Daoy (cell line): ENCODE data around the gene LUZP1. TPM values are rescaled to one million over a fixed set of nuclear protein-coding genes. Genes with fewer than 3 reads are reported as not detected.
A peak's percentile ranks its signal among the peaks of the same experiment; 100 is the strongest.

ENCODE experiments used
- DNase-seq: peaks from one replicate; pipeline ENCODE4 v3.0.0-alpha.2; 2015; ENCODE audit warnings: low read depth
- total RNA-seq: library from RNA; depleted of rRNA; stranded (reverse); fragments of >200 nt; shearing (Covaris generic); gene quantifications from 2 replicates; pipeline ENCODE4 v1.2.3, GENCODE V29; 2014

LUZP1 gene
- total RNA-seq, 1 experiment from 2014 or later = 30.2 TPM

DNA sequence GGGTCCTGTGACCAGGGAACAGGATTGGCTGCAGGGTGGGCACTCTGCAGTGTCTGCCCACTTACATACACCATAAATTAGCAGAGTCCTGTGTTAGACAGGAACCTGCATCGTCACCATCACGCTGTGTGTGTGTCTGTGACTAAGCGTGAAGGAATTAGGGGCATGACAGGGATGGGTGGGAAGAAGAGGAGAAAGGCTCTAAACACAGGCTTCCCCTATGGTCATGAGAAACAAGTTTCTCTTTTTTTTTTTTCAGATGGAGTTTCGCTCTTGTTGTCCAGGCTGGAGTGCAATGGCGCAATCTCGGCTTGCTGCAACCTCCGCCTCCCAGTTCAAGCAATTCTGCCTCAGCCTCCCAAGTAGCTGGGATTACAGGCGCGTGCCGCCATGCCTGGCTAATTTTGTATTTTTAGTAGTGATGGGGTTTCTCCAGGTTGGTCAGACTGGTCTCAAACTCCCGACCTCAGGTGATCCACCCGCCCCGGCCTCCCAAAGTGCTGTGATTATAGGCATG lies 20.3 kb upstream of the LUZP1 start:
- peak; percentile 98 for DNase-seq

- DNase-seq = no peak
Observed at GRCh38 chr1:23188434-23188884, 19.8 kb upstream of the LUZP1 start.

DNA sequence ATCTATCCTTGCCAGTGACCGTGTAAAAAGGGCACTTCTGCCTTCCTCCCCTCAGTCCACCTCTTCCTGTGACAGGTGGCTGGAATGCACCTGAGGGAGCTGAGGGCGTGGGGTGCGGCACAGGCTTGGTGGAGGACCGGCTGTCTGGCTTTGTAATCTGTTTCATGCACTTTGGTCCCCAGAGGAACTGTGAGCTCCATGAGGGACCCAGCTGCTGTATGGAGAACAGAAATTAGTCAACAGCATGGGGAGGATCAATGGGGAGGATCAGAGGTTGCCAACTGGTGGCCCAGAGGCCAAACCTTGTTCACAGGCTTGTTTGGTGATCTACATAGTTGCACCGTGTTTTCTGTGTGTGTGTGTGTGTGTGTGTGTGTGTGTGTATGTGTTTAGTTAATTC lies 19.0 kb upstream of the LUZP1 start:
- DNase-seq = no peak

DNA sequence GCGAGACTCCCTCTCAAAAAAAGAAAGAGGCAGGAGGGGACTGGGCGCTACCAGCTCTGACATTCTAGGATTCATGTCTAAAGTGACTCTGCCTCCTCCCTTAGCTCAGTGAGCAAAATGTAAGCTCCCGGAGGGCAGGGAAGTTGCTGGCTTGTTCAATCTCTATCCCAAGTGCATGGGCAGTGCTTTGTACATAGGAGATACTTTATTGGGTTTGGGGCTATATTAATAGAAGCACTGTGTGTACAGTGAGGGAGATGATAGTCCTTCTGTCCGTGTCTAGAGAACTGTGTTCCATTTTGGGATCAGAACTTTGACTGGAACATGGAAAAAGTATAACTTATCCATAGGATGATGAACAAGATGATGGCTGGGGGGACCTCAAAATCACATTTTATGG lies 16.7 kb upstream of the LUZP1 start:
- DNase-seq = no peak

GRCh38 chr1:23184212-23184934 lies 15.7 kb upstream of the LUZP1 start:
- DNase-seq = peak; percentile 53

DNA sequence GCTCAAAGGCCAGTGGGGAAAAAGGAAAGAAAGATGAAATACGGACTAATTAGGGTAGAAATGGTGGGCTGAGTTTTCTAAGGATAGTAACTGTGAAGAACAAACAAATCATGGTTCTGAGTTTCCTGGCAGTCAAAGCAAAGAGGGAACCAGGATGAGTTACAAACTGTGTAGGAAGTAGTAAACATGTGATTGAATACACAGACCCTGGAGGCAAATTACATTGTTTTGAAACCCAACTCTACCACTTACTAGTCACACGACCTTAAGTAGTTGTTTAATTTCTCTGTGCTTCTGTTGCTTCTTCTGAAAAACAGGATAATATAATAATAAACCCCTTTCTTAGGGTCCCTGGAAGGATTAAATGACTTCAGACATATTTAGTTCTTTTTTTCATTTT lies 11.2 kb upstream of the LUZP1 start:
- no peak for DNase-seq

GRCh38 chr1:23178950-23179349 lies 10.3 kb upstream of the LUZP1 start:
- no peak for DNase-seq

DNA sequence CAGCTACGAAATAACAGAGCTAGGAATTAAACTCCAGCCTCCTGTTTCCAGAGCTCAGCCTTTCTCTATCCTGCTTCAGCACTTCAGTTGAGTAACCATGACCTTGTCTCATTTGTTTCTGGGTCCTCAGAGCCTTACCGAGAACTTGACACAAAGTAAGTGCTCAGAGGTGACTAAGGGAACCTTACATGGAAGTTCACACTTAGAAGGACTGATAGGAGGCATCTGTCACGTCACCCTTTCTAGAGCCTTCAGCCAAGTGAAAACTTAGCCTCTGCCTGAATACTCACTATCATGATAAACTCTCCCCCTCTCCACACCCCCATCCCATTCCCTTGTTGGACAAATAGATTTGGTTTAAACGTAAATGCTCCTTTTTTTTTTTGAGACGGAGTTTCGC lies 9.8 kb upstream of the LUZP1 start:
- DNase-seq = no peak

GRCh38 chr1:23177438-23178380 lies 9.1 kb upstream of the LUZP1 start:
- peak; percentile 88 for DNase-seq

DNA sequence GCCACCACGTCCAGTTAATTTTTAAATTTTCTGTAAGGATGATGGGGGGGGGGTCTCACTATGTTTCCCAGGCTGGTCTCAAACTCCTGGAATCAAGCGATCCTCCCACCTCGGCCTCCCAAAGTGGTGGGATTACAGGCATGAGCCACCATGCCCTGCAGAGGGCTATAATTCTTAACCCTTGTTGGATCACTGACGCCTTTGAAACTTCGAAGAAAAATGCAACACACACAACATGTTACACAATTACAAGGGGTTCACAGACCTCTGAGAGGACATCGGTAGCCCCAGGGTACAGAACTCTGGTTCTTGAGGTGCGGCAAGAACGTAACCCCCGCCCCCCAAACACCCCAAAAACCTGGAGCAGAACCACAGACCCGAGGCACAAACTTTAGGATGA lies 8.4 kb upstream of the LUZP1 start:
- DNase-seq = no peak

DNA sequence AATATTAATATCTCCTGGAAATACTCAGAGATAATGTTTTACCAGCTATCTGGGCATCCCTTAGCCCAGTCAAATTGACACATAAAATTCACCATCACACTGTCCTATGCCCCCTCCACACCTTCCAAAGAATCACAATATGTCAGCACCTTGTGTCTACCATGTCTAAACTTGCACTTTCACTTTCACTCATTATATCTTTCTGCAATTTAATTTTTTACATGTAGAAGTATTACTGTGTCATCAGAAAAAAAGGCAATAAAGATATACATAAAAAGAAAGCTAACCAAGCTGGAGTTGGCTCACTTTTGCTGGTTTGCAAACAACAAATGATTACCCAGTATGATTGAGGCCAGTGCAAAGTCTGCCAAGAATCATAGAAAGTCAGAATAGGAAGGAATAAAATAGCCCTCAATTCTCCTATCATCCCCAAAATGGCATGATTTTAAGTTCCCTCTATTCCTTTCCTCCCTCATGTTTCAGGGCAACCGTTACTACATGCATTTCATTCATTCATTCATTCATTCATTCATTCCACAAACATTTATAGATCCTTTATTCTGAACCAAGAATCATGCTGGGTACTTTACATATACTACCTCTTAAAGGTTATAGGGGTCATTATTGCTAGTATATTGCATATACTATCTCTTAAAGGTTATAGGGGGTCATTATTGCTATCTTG lies 5.9 kb upstream of the LUZP1 start:
- no peak for DNase-seq

DNA sequence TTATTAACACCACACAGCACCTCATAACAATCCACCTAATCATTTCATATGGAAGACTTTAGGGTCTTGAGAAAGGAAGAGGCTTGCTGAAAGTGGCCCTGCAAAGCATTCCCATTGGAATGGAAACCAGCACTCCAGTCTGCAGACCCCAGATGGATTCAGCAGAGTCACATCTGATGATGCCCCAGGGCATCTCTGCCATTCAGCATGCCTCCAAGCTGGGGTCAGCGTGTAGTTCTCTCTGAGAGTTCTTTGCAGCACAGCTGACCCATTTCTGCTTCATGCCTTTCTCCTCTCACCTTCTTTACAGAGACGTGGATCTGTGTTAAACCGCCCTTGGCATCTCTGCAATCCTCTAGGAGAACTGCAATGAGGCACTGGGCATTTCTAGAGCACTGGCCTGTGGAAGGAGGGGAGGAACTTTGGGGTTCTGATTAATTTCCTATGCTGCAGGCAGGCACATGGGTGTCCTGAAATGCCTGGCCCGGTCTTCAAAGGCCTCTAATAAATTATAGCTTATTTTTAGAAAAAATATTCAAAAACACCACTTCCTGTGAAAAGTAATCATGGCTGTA lies 2.6 kb upstream of the LUZP1 start:
- no peak for DNase-seq

- peak; percentile 82 for DNase-seq
Observed at GRCh38 chr1:23169727-23170335, 1.2 kb upstream of the LUZP1 start.

DNA sequence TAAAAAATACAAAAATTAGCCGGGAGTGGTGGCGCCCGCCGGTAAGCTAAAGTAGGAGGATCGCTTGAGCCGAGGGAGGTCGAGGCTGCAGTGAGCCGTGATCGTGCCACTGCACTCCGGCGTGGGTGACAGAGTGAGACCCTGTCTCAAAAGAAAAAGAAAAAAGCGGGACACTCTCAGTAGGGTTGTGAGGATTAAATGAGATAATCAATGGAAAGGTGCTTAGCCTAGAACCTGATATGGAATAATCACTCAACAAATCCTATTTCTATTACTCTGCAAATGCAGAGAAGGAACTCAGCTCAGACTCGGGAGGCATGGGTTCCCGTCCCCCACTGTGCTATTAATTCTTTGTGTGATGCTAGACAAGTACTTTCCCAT lies 529 bp upstream of the LUZP1 start:
- DNase-seq = no peak

DNA sequence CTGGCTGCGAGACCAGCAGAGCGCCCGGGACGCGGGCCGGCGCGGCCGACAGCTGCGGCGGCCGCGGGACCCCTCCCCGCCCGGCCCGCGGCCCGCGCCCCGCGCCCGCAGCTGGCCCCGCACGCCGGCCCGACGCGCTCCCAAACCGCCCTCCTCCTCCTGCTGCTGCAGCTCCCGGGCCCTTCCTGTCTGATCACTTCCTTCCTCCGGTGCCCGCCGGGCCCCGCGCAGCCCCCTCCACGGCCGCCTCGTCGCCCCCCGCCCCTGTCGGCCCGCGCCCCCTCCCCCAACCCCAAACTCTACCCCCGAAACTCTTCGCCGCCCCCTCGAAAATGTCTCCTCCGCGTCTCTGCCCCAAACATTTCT lies 594 bp downstream of the LUZP1 start:
- DNase-seq = peak; percentile 60

- peak; percentile 61 for DNase-seq
Observed at GRCh38 chr1:23167353-23168078, 1.1 kb downstream of the LUZP1 start.

DNA sequence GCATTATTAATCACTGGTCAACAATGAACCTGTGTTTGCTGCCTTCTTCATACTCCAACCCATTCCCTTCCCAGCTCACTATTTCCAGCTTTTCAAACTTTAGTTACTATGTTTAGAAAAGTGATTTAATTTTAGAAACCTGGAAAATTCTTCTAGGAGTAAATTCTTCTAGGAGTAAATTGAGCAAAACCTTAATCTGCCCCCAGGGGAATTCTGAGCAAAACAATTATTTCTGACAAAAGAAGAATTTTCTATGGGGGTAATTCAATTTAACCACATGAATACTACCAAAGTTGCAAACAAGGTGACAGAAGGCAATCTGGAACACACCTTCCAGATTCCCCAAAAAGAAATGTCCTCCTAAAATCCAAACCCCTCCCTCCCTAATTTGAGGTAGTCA lies 1.8 kb downstream of the LUZP1 start:
- no peak for DNase-seq

DNA sequence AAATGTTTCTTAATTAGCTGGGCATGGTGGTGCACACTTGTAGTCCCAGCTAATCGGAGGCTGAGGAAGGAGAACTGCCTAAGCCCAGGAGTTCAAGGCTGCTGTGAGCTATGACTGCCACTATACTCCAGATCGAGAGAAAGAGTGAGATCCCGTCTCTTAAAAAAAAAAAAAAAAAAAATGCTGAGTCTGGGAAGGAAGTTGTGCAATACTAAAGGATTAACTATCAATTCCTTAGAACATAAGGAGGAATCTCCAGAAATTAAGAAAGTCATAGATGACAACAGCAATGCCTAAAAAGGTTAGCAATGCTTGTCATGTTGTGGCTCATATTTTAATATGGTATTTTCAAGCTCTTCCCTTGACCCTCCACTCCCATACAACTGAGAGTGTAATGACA lies 5.3 kb downstream of the LUZP1 start:
- DNase-seq = no peak

GRCh38 chr1:23159963-23160877 lies 8.4 kb downstream of the LUZP1 start:
- no peak for DNase-seq

GRCh38 chr1:23156940-23157339 lies 11.7 kb downstream of the LUZP1 start:
- DNase-seq = no peak
